Measurements from ENCODE around the gene ANKRD45. TPM values are rescaled to one million over a fixed set of nuclear protein-coding genes. Genes with fewer than 3 reads are reported as not detected.
"Not testable (repeated sequence)": the region's sequence is repeated elsewhere in the genome, so short reads cannot be mapped to it uniquely, and the experiment has no call there.

ANKRD45 gene
- total RNA-seq, 4 donors from 2014 or later = 0.33 TPM; not detected in 3

GRCh38 chr1:173603056-173603591 is 66.5 kb downstream of the ANKRD45 start, which contains the start of gene SLC9C2:
Gene SLC9C2 (minus strand): TSS chr1:173603072. CDS start chr1:173601776, 1,296 bp downstream.
- TF ChIP-seq POLR2A (IDR thresholded peaks at IDR 0.05; ENCODE audit: low read depth) (no peak), EP300 (IDR thresholded peaks at IDR 0.05) (no peak)
- Histone ChIP-seq H3K4me3 (peak within 1 kb of the TSS in 3 of 4 donors; percentile 9 to 25 (median 10)), H3K36me3 (no peaks in the 10 kb centered on the region), H3K9me3 (no peaks in the 10 kb centered on the region), H3K27me3 (no peaks in the 10 kb centered on the region), H3K4me1 (no peaks in the 10 kb centered on the region), H3K27ac (replicated peaks in 1 of 4) (no peak within 1 kb of the TSS)
- DNase-seq (ENCODE audit: extremely low spot score) = no peak
- intact Hi-C loops (cut with DNase I) = no loop called here
- WGBS = 64% methylated on average over 5 of the region's 5 CpGs

DNA sequence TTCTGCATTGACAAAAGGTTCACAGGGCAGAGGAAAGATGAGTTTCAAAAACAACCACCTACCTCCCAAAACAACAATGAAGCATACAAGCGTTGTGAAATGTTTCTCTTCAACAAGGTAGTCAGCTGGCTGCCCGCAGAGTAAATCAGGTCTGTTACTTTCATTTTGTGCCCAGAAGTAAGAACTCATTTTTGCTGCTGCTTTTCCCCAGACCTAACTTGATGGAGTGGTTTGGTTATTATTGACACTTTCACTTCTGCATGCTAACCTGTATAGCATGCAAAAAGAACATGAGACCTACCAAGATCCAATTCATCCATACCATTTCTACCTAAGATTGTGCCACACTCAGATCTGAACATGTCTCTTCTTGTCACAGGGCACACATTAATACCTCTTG is 68.1 kb downstream of the ANKRD45 start:
- intact Hi-C loops (cut with DNase I) = no loop called here
- H3K36me3 ChIP-seq = no peaks in the 10 kb centered on the region
- no peak overlapping the region for H3K4me3 ChIP-seq
- WGBS = 91% methylated on average over 2 of the region's 2 CpGs
- H3K4me1 ChIP-seq = no peaks in the 10 kb centered on the region
- TF ChIP-seq, protein P1, sequence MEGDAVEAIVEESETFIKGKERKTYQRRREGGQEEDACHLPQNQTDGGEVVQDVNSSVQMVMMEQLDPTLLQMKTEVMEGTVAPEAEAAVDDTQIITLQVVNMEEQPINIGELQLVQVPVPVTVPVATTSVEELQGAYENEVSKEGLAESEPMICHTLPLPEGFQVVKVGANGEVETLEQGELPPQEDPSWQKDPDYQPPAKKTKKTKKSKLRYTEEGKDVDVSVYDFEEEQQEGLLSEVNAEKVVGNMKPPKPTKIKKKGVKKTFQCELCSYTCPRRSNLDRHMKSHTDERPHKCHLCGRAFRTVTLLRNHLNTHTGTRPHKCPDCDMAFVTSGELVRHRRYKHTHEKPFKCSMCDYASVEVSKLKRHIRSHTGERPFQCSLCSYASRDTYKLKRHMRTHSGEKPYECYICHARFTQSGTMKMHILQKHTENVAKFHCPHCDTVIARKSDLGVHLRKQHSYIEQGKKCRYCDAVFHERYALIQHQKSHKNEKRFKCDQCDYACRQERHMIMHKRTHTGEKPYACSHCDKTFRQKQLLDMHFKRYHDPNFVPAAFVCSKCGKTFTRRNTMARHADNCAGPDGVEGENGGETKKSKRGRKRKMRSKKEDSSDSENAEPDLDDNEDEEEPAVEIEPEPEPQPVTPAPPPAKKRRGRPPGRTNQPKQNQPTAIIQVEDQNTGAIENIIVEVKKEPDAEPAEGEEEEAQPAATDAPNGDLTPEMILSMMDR (IDR thresholded peaks at IDR 0.05) = no peak
- TF ChIP-seq POLR2A (IDR thresholded peaks at IDR 0.05; ENCODE audit: low read depth) (no peak), EP300 (IDR thresholded peaks at IDR 0.05) (no peak), POLR2AphosphoS5 (IDR thresholded peaks at IDR 0.05) (no peak)
- no peaks in the 10 kb centered on the region for H3K27me3 ChIP-seq
- no peaks in the 10 kb centered on the region for H3K9me3 ChIP-seq
- no peak overlapping the region for H3K27ac ChIP-seq (replicated peaks in 1 of 4)
- no peak for DNase-seq (ENCODE audit: extremely low spot score)

- Histone ChIP-seq H3K27me3 (no peaks in the 10 kb centered on the region), H3K27ac (replicated peaks in 1 of 4) (no peak overlapping the region), H3K9me3 (peaks cover 0 to 3% (median 0%) of the 10 kb centered on the region in 4 donors), H3K4me3 (no peak overlapping the region), H3K4me1 (no peaks in the 10 kb centered on the region), H3K36me3 (no peaks in the 10 kb centered on the region)
- DNase-seq (ENCODE audit: extremely low spot score) = no peak
- intact Hi-C loops (cut with DNase I) = no loop called here
- 89% methylated on average over 3 of the region's 3 CpGs for WGBS
- TF ChIP-seq POLR2A (IDR thresholded peaks at IDR 0.05; ENCODE audit: low read depth) = no peak
- TF ChIP-seq, protein P1 (IDR thresholded peaks at IDR 0.05) = no peak
- no peak for TF ChIP-seq EP300 (IDR thresholded peaks at IDR 0.05)
- no peak for TF ChIP-seq POLR2AphosphoS5 (IDR thresholded peaks at IDR 0.05)
These were observed 73.4 kb downstream of the ANKRD45 start for GRCh38 chr1:173596097-173596825.

DNA sequence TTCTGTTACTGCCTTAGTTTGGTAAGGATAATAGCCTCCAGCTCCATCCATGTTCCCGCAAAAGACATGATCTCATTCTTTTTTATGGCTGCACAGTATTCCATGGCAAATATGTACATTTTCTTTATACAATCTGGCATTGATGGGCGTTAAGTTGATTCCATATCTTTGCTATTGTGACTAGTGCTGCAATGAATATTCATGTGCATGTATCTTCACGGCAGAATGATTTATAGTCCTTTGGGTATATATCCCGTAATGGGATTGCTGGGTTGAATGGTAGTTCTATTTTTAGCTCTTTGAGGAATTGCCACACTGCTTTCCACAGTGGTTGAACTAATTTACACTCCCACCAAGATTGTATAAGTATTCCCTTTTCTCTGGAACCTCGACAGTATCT is 78.5 kb downstream of the ANKRD45 start:
- H3K36me3 ChIP-seq; H3K9me3 ChIP-seq; H3K27me3 ChIP-seq; H3K4me1 ChIP-seq; intact Hi-C loops (cut with DNase I); DNase-seq (ENCODE audit: extremely low spot score); H3K27ac ChIP-seq (replicated peaks in 1 of 4); H3K4me3 ChIP-seq: not testable (repeated sequence)
- WGBS = 83% methylated on average over 5 of the region's 5 CpGs

DNA sequence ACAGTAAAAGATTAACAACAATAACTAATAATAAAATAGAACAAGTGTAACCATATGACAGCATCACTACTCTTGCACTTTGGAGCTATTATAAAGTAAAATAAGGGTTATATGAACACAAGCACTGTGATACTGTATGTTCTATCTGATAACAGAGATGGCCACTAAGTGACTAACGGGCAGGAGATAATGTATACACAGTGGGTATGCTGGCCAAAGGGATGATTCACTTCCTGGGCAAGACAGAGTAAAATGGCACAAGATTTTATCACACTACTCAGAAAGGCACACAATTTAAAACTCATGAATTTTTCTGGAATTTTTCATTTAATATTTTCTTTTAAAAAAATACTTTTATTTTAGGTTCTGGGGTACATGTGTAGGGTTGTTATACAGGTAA is 79.1 kb downstream of the ANKRD45 start:
- no peak for DNase-seq (ENCODE audit: extremely low spot score)
- intact Hi-C loops (cut with DNase I) = no loop called here
- Histone ChIP-seq H3K27ac (replicated peaks in 1 of 4) (no peak overlapping the region), H3K9me3 (peaks cover 0 to 3% (median 0%) of the 10 kb centered on the region in 4 donors), H3K4me3 (no peak overlapping the region), H3K27me3 (no peaks in the 10 kb centered on the region), H3K36me3 (no peaks in the 10 kb centered on the region), H3K4me1 (no peaks in the 10 kb centered on the region)
- 60% methylated on average over 1 of the region's 1 CpG for WGBS
- TF ChIP-seq, protein P1 (IDR thresholded peaks at IDR 0.05) = no peak
- no peak for TF ChIP-seq EP300 (IDR thresholded peaks at IDR 0.05)
- TF ChIP-seq POLR2A (IDR thresholded peaks at IDR 0.05; ENCODE audit: low read depth) = no peak
- TF ChIP-seq POLR2AphosphoS5 (IDR thresholded peaks at IDR 0.05) = no peak
